Endothelial cell of umbilical vein (primary cell): ENCODE data around the gene AGBL3. TPM values are rescaled to one million over a fixed set of nuclear protein-coding genes. Genes with fewer than 3 reads are reported as not detected.
A peak's percentile ranks its signal among the peaks of the same experiment; 100 is the strongest.

Source experiments
- BruUV-seq: library from RNA; stranded (reverse); fragments of 400-500 nt; replicated peaks from 2 replicates; lab custom pipeline; 2021; lab: Mats Ljungman, UMichigan
- CTCF ChIA-PET: fragments of 300-600, 350-600 bp; sonication (Branson Sonifier 250); formaldehyde crosslinking; loops from one replicate; lab custom pipeline; 2021; ENCODE audit warnings: antibody characterized with exemption, inconsistent platforms; lab: Charles Lee
- POLR2A ChIA-PET: fragments of 300-600, 350-600 bp; sonication (Branson Sonifier 250); formaldehyde crosslinking; loops from one replicate; lab custom pipeline; 2021; ENCODE audit warnings: antibody characterized with exemption, inconsistent platforms; lab: Charles Lee
- DNase-seq: peaks from one replicate; pipeline ENCODE4 v3.0.0-alpha.2; 2011; ENCODE audit warnings: low read depth, low spot score
- FAIRE-seq: peaks from 2 replicates; lab custom pipeline; 2011; peaks lifted over from hg19 to GRCh38; lab: Jason Lieb, UNC
- H2AFZ ChIP-seq: 2 replicates; pipeline ENCODE4 v1.6.0; 2012; ENCODE audit warnings: low read depth, low read length, control low read depth, inconsistent platforms
- H3K27ac ChIP-seq: 2 replicates; pipeline ENCODE4 v1.5.1; 2011; ENCODE audit warnings: low read depth, mild to moderate bottlenecking, control low read depth, low read length, moderate library complexity; ENCODE audit not compliant: insufficient read depth
- H3K27me3 ChIP-seq, 2 experiments: 2 replicates each; pipeline versions ENCODE4 v1.6.0 to v1.6.1; 2011; ENCODE audit warnings: low read length in 2 of 2, mixed read lengths in 1 of 2; ENCODE audit not compliant: control insufficient read depth in 2 of 2, insufficient read depth in 2 of 2
- H3K36me3 ChIP-seq, 2 experiments: 2 replicates in 1 of 2; 3 replicates in 1 of 2; pipeline ENCODE4 v1.5.1; 2011; ENCODE audit warnings: low read length in 2 of 2, mild to moderate bottlenecking in 1 of 2, moderate library complexity in 1 of 2; ENCODE audit not compliant: control insufficient read depth in 2 of 2, insufficient read depth in 2 of 2; ENCODE audit errors: extremely low read depth in 1 of 2
- H3K4me1 ChIP-seq: 3 replicates; pipeline ENCODE4 v1.5.1; 2011; ENCODE audit warnings: mild to moderate bottlenecking, low read length; ENCODE audit not compliant: control insufficient read depth, insufficient read depth; ENCODE audit errors: extremely low read depth
- H3K4me2 ChIP-seq: 2 replicates; pipeline ENCODE4 v1.6.1; 2011; ENCODE audit warnings: low read length, control low read depth, mixed read lengths; ENCODE audit not compliant: insufficient read depth
- H3K4me3 ChIP-seq, 3 experiments: fragments of 200-600 bp in 1 of 3; sonication (generic), shearing (Covaris generic) in 1 of 3; replicated peaks in 1 of 3; 2 replicates each; pipeline ENCODE4 v1.5.1; 2011 to 2016; ENCODE audit warnings: control low read depth in 3 of 3, low read length in 3 of 3, mild to moderate bottlenecking in 2 of 3, inconsistent platforms in 1 of 3, low read depth in 1 of 3, moderate library complexity in 1 of 3; ENCODE audit not compliant: insufficient read depth in 1 of 3
- H3K79me2 ChIP-seq: 2 replicates; pipeline ENCODE4 v1.6.0; 2012; ENCODE audit warnings: low read length, inconsistent platforms; ENCODE audit not compliant: control insufficient read depth, insufficient read depth
- H3K9ac ChIP-seq: replicated peaks from 2 replicates; pipeline ENCODE3; 2011; ENCODE audit warnings: low read length, control low read depth; ENCODE audit not compliant: insufficient read depth; ENCODE audit errors: extremely low read depth
- H3K9me1 ChIP-seq: replicated peaks from 3 replicates; pipeline ENCODE4 v1.6.0; 2011; ENCODE audit warnings: mild to moderate bottlenecking, low read length; ENCODE audit not compliant: control insufficient read depth, insufficient read depth; ENCODE audit errors: extremely low read depth
- H3K9me3 ChIP-seq: replicated peaks from 2 replicates; pipeline ENCODE4 v1.5.1; 2012; ENCODE audit warnings: low read length, inconsistent platforms; ENCODE audit not compliant: control insufficient read depth, insufficient read depth
- H4K20me1 ChIP-seq: replicated peaks from 2 replicates; pipeline ENCODE3; 2011; ENCODE audit warnings: mild to moderate bottlenecking, low read length; ENCODE audit not compliant: control insufficient read depth, insufficient read depth; ENCODE audit errors: extremely low read depth
- CTCF ChIP-seq, 2 donors: IDR thresholded peaks; 1 replicate in 1 of 2; 2 replicates in 1 of 2; pipeline ENCODE4 v1.5.1; 2011; ENCODE audit warnings: low read length in 2 of 2, mild to moderate bottlenecking in 2 of 2, moderate library complexity in 2 of 2, control low read depth in 1 of 2, inconsistent platforms in 1 of 2, low read depth in 1 of 2; ENCODE audit not compliant: insufficient read depth in 1 of 2; ENCODE audit errors: extremely low read depth in 1 of 2
- FOS ChIP-seq: IDR thresholded peaks from 2 replicates; pipeline ENCODE4 v1.6.1; 2011; ENCODE audit warnings: mild to moderate bottlenecking, low read length, moderate library complexity, borderline replicate concordance; ENCODE audit not compliant: insufficient read depth
- JUN ChIP-seq: IDR thresholded peaks from 2 replicates; pipeline ENCODE4 v1.6.1; 2011; ENCODE audit warnings: borderline replicate concordance, low read depth; ENCODE audit not compliant: insufficient read length, insufficient read depth
- POLR2AphosphoS5 ChIP-seq: IDR thresholded peaks from 2 replicates; pipeline ENCODE4 v1.6.1; 2012; ENCODE audit warnings: low read depth, mild to moderate bottlenecking, control low read depth, low read length, moderate library complexity; ENCODE audit not compliant: insufficient read depth
- dilution Hi-C: fragments of 300-500 bp; cut with MboI; formaldehyde crosslinking; loops from one replicate; pipeline ENCODE4 v1.15.0; 2019; ENCODE audit warnings: low sequenced_read_pairs; ENCODE audit not compliant: extremely low pct_ligation_motif_present
- intact Hi-C: fragments of 100-400 bp; cut with micrococcal nuclease; formaldehyde crosslinking; loops from one replicate; pipeline ENCODE4 v1.10.0; 2022
- polyA plus RNA-seq, 4 experiments: library from polyadenylated mRNA; depleted of rRNA in 3 of 4; stranded (reverse) in 3 of 4; unstranded in 1 of 4; fragments of >200 nt; gene quantifications; 2 replicates each; pipeline versions ENCODE4 v1.2.1 to v1.2.3, GENCODE V29; 2011 to 2012; ENCODE audit warnings: missing spikeins in 1 of 4
- total RNA-seq: library from RNA; stranded (reverse); gene quantifications from 2 replicates; pipeline ENCODE4 v1.2.3, GENCODE V29; 2021

Gene AGBL3
- total and polyA plus RNA-seq, 2 donors (not counting 3 experiments of a cell fraction or from before 2014, with no cell fraction given) = 0.97 to 3.2 TPM

- ChIA-PET POLR2A (interaction anchor here (0.8 kb wide), 1 partner anchor 8 kb away, joined by 3 read pairs; no protein-coding TSS in a partner anchor), CTCF (interaction anchor here (0.7 to 3.8 kb wide), 6 partner anchors 8 to 538 kb away, joined by 3 to 45 read pairs (median 6); partner anchors contain the start of genes AGBL3 and WDR91)
- H3K27ac ChIP-seq = no peak overlapping the region
- TF ChIP-seq POLR2AphosphoS5 = no peak
- FAIRE-seq = no peak
- no peaks in the 10 kb centered on the region for H4K20me1 ChIP-seq
- H3K4me1 ChIP-seq = peaks cover 23% of the 10 kb centered on the region
- H3K9me3 ChIP-seq = no peaks in the 10 kb centered on the region
- H3K36me3 ChIP-seq = peaks cover 4% of the 10 kb centered on the region in 2 experiments
- DNase-seq = no peak
- dilution Hi-C loops (no loop called here), intact Hi-C loops (loop anchor here (10.0 kb wide), 1 partner anchor 474 kb away; no protein-coding TSS in a partner anchor)
- no peaks in the 10 kb centered on the region for H3K9me1 ChIP-seq
- H3K4me2 ChIP-seq = no peak overlapping the region
- H3K4me3 ChIP-seq = no peak overlapping the region
- no peak overlapping the region for H3K9ac ChIP-seq
- BruUV-seq = no TSS peak
- H3K27me3 ChIP-seq = no peaks in the 10 kb centered on the region
- no peak overlapping the region for H2AFZ ChIP-seq
- H3K79me2 ChIP-seq = peaks cover 3% of the 10 kb centered on the region
Observed at GRCh38 chr7:135168489-135169140, 182.3 kb downstream of the AGBL3 start.

- H2AFZ ChIP-seq = no peak overlapping the region
- peak; percentile 73 for FAIRE-seq
- no peaks in the 10 kb centered on the region for H3K9me3 ChIP-seq
- peaks cover 3% of the 10 kb centered on the region for H3K79me2 ChIP-seq
- TF ChIP-seq FOS = peak; percentile 16
- TF ChIP-seq JUN = no peak
- TF ChIP-seq CTCF (IDR thresholded peaks at IDR 0.05; ENCODE audit: extremely low read depth in 1 of 2, insufficient read depth in 1 of 2, low read depth in 1 of 2, low read length in 2 of 2) = peak; percentile 30 to 46
- peaks cover 4% of the 10 kb centered on the region in 2 experiments for H3K36me3 ChIP-seq
- ChIA-PET POLR2A (interaction anchor here (0.8 to 1.5 kb wide), 2 partner anchors 9 to 22 kb away, joined by 3 read pairs; partner anchors contain the start of gene TMEM140), CTCF (interaction anchor here (0.7 to 3.8 kb wide), 12 partner anchors 9 to 539 kb away, joined by 3 to 45 read pairs (median 5); partner anchors contain the start of genes AGBL3, TMEM140 and WDR91)
- peak; percentile 26 for DNase-seq
- H3K4me1 ChIP-seq = peaks cover 23% of the 10 kb centered on the region
- peak overlapping the region; percentile 47 to 75 (median 66) for H3K4me3 ChIP-seq
- TSS peak; percentile 38 for BruUV-seq
- dilution Hi-C loops (no loop called here), intact Hi-C loops (loop anchor here (10.0 kb wide), 1 partner anchor 475 kb away; no protein-coding TSS in a partner anchor)
- peak overlapping the region; percentile 93 for H3K4me2 ChIP-seq
- H4K20me1 ChIP-seq = no peaks in the 10 kb centered on the region
- H3K9me1 ChIP-seq = no peaks in the 10 kb centered on the region
- no peaks in the 10 kb centered on the region for H3K27me3 ChIP-seq
- H3K9ac ChIP-seq = peak overlapping the region; percentile 74
- H3K27ac ChIP-seq = peak overlapping the region; percentile 63
Observed at GRCh38 chr7:135169141-135169963, 183.0 kb downstream of the AGBL3 start.
